G401.6 (cell line): ENCODE data around the gene ZNF385B.

Experiments
- FAIRE-seq: peaks from 2 replicates; lab custom pipeline; 2012; peaks lifted over from hg19 to GRCh38; lab: Jason Lieb, UNC

The ZNF385B gene

GRCh38 chr2:179550214-179550613 is 311.2 kb downstream of the ZNF385B start:
- FAIRE-seq: no peak

GRCh38 chr2:179546656-179547055 is 314.8 kb downstream of the ZNF385B start:
- no peak for FAIRE-seq

GRCh38 chr2:179545024-179545423 is 316.4 kb downstream of the ZNF385B start:
- FAIRE-seq: no peak

GRCh38 chr2:179543361-179543901 is 318.0 kb downstream of the ZNF385B start:
- no peak for FAIRE-seq

GRCh38 chr2:179541586-179541985 is 319.8 kb downstream of the ZNF385B start:
- FAIRE-seq: no peak

- no peak for FAIRE-seq
These were observed 322.3 kb downstream of the ZNF385B start for GRCh38 chr2:179539124-179539511.

GRCh38 chr2:179538406-179539123 is 322.8 kb downstream of the ZNF385B start:
- FAIRE-seq: no peak

- no peak for FAIRE-seq
These were observed 325.2 kb downstream of the ZNF385B start for GRCh38 chr2:179536185-179536584.

- FAIRE-seq: no peak
These were observed 327.5 kb downstream of the ZNF385B start for GRCh38 chr2:179533875-179534274.

GRCh38 chr2:179532863-179533278 is 328.5 kb downstream of the ZNF385B start:
- no peak for FAIRE-seq

- FAIRE-seq: no peak
These were observed 332.8 kb downstream of the ZNF385B start for GRCh38 chr2:179528576-179529069.

- FAIRE-seq: no peak
These were observed 336.1 kb downstream of the ZNF385B start for GRCh38 chr2:179525340-179525739.

GRCh38 chr2:179524809-179525339 is 336.5 kb downstream of the ZNF385B start:
- no peak for FAIRE-seq

- no peak for FAIRE-seq
These were observed 339.5 kb downstream of the ZNF385B start for GRCh38 chr2:179521944-179522343.

- no peak for FAIRE-seq
These were observed 342.6 kb downstream of the ZNF385B start for GRCh38 chr2:179518830-179519229.

GRCh38 chr2:179513181-179513580 is 348.2 kb downstream of the ZNF385B start:
- FAIRE-seq: no peak

GRCh38 chr2:179512281-179513035 is 349.0 kb downstream of the ZNF385B start:
- FAIRE-seq: no peak

- no peak for FAIRE-seq
These were observed 350.2 kb downstream of the ZNF385B start for GRCh38 chr2:179511105-179511789.

GRCh38 chr2:179495315-179495714 is 366.1 kb downstream of the ZNF385B start:
- no peak for FAIRE-seq

GRCh38 chr2:179488563-179488962 is 372.8 kb downstream of the ZNF385B start:
- FAIRE-seq: no peak

GRCh38 chr2:179487010-179487731 is 374.2 kb downstream of the ZNF385B start:
- FAIRE-seq: no peak

GRCh38 chr2:179483131-179483530 is 378.3 kb downstream of the ZNF385B start:
- no peak for FAIRE-seq
